H1 (cell line): ENCODE measurements around the gene FIZ1. TPM values are rescaled to one million over a fixed set of nuclear protein-coding genes. Genes with fewer than 3 reads are reported as not detected.

Source experiments
- CREB1 ChIP-seq: IDR thresholded peaks from 2 replicates; pipeline ENCODE4 v1.6.1; 2012; ENCODE audit warnings: inconsistent platforms
- EGR1 ChIP-seq: IDR thresholded peaks from 2 replicates; pipeline ENCODE4 v1.6.1; 2011; ENCODE audit warnings: low read depth, low read length, borderline replicate concordance
- JUND ChIP-seq: IDR thresholded peaks from 2 replicates; pipeline ENCODE4 v1.6.1; 2011; ENCODE audit warnings: mild to moderate bottlenecking, improper control_type of control experiment, low read length
- POU5F1 ChIP-seq: IDR thresholded peaks from 2 replicates; pipeline ENCODE4 v1.6.1; 2011; ENCODE audit warnings: low read depth, mild to moderate bottlenecking, low read length, moderate library complexity
- RNF2 ChIP-seq: fragments of 200-900, 300-1000 bp; sonication (generic); IDR thresholded peaks from 2 replicates; pipeline ENCODE4 v1.7.1; 2016; ENCODE audit warnings: borderline replicate concordance, low read depth, mild to moderate bottlenecking, antibody characterized with exemption, low read length; ENCODE audit not compliant: poor library complexity, severe bottlenecking; ENCODE audit errors: missing control alignments
- TBP ChIP-seq: IDR thresholded peaks from 2 replicates; pipeline ENCODE4 v1.6.1; 2011; ENCODE audit warnings: low read depth, low read length, improper control_type of control experiment
- polyA plus RNA-seq, 7 experiments: library from polyadenylated mRNA; depleted of rRNA in 3 of 7; stranded (reverse) in 5 of 7; unstranded in 2 of 7; fragments of >200 nt in 5 of 7; fragments of 200-250 nt in 2 of 7; gene quantifications; 1 replicate in 5 of 7; 2 replicates in 1 of 7; 4 replicates in 1 of 7; pipeline versions ENCODE4 v1.2.1 to v1.2.3, GENCODE V29; 2011 to 2013; ENCODE audit warnings: missing spikeins in 2 of 7, mixed read lengths in 2 of 7
- total RNA-seq: library from RNA; stranded (reverse); fragmentation: NEBNext Ultra II Directional; extraction: Animal tissue kit (Norgen Biotek cat#: 25700); gene quantifications from 2 replicates; pipeline ENCODE4 v1.2.1, GENCODE V29; 2021
- TF ChIP-seq, protein P1 (sequence below): fragments of 300-600 bp; sonication (generic); IDR thresholded peaks from 2 replicates; pipeline ENCODE4 v1.7.1; 2012; ENCODE audit warnings: low read length, moderate library complexity, mild to moderate bottlenecking, inconsistent platforms; ENCODE audit not compliant: insufficient replicate concordance
- TF ChIP-seq, protein P2 (sequence below): IDR thresholded peaks from 2 replicates; pipeline ENCODE4 v1.6.1; 2012; ENCODE audit warnings: inconsistent platforms
- TF ChIP-seq, protein P3 (sequence below): IDR thresholded peaks from 2 replicates; pipeline ENCODE4 v1.6.1; 2012; ENCODE audit warnings: inconsistent platforms

FIZ1 gene
- total and polyA plus RNA-seq, 2 of the 8 experiments (the other 6 are each of a cell fraction or from before 2014, with no cell fraction given), result 9.1 to 18.5 TPM

- TF ChIP-seq, protein P1, sequence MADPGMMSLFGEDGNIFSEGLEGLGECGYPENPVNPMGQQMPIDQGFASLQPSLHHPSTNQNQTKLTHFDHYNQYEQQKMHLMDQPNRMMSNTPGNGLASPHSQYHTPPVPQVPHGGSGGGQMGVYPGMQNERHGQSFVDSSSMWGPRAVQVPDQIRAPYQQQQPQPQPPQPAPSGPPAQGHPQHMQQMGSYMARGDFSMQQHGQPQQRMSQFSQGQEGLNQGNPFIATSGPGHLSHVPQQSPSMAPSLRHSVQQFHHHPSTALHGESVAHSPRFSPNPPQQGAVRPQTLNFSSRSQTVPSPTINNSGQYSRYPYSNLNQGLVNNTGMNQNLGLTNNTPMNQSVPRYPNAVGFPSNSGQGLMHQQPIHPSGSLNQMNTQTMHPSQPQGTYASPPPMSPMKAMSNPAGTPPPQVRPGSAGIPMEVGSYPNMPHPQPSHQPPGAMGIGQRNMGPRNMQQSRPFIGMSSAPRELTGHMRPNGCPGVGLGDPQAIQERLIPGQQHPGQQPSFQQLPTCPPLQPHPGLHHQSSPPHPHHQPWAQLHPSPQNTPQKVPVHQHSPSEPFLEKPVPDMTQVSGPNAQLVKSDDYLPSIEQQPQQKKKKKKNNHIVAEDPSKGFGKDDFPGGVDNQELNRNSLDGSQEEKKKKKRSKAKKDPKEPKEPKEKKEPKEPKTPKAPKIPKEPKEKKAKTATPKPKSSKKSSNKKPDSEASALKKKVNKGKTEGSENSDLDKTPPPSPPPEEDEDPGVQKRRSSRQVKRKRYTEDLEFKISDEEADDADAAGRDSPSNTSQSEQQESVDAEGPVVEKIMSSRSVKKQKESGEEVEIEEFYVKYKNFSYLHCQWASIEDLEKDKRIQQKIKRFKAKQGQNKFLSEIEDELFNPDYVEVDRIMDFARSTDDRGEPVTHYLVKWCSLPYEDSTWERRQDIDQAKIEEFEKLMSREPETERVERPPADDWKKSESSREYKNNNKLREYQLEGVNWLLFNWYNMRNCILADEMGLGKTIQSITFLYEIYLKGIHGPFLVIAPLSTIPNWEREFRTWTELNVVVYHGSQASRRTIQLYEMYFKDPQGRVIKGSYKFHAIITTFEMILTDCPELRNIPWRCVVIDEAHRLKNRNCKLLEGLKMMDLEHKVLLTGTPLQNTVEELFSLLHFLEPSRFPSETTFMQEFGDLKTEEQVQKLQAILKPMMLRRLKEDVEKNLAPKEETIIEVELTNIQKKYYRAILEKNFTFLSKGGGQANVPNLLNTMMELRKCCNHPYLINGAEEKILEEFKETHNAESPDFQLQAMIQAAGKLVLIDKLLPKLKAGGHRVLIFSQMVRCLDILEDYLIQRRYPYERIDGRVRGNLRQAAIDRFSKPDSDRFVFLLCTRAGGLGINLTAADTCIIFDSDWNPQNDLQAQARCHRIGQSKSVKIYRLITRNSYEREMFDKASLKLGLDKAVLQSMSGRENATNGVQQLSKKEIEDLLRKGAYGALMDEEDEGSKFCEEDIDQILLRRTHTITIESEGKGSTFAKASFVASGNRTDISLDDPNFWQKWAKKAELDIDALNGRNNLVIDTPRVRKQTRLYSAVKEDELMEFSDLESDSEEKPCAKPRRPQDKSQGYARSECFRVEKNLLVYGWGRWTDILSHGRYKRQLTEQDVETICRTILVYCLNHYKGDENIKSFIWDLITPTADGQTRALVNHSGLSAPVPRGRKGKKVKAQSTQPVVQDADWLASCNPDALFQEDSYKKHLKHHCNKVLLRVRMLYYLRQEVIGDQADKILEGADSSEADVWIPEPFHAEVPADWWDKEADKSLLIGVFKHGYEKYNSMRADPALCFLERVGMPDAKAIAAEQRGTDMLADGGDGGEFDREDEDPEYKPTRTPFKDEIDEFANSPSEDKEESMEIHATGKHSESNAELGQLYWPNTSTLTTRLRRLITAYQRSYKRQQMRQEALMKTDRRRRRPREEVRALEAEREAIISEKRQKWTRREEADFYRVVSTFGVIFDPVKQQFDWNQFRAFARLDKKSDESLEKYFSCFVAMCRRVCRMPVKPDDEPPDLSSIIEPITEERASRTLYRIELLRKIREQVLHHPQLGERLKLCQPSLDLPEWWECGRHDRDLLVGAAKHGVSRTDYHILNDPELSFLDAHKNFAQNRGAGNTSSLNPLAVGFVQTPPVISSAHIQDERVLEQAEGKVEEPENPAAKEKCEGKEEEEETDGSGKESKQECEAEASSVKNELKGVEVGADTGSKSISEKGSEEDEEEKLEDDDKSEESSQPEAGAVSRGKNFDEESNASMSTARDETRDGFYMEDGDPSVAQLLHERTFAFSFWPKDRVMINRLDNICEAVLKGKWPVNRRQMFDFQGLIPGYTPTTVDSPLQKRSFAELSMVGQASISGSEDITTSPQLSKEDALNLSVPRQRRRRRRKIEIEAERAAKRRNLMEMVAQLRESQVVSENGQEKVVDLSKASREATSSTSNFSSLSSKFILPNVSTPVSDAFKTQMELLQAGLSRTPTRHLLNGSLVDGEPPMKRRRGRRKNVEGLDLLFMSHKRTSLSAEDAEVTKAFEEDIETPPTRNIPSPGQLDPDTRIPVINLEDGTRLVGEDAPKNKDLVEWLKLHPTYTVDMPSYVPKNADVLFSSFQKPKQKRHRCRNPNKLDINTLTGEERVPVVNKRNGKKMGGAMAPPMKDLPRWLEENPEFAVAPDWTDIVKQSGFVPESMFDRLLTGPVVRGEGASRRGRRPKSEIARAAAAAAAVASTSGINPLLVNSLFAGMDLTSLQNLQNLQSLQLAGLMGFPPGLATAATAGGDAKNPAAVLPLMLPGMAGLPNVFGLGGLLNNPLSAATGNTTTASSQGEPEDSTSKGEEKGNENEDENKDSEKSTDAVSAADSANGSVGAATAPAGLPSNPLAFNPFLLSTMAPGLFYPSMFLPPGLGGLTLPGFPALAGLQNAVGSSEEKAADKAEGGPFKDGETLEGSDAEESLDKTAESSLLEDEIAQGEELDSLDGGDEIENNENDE, result no peak
- no peak for TF ChIP-seq JUND
- peak; percentile 50 for TF ChIP-seq TBP
- TF ChIP-seq, protein P2, sequence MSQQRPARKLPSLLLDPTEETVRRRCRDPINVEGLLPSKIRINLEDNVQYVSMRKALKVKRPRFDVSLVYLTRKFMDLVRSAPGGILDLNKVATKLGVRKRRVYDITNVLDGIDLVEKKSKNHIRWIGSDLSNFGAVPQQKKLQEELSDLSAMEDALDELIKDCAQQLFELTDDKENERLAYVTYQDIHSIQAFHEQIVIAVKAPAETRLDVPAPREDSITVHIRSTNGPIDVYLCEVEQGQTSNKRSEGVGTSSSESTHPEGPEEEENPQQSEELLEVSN, result peak; percentile 56; the same call in 1 of the 2 replicates
- no peak for TF ChIP-seq RNF2
- peak; percentile 83 for TF ChIP-seq EGR1
- peak; percentile 72; the same call in 1 of the 2 replicates for TF ChIP-seq CREB1
- TF ChIP-seq POU5F1, result no peak
- TF ChIP-seq, protein P3, sequence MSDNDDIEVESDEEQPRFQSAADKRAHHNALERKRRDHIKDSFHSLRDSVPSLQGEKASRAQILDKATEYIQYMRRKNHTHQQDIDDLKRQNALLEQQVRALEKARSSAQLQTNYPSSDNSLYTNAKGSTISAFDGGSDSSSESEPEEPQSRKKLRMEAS, result peak; percentile 32
These were observed 735 bp upstream of the FIZ1 start, which contains the start of gene ZNF524 (continued) for GRCh38 chr19:55599842-55600661.
